ENCODE results near the gene HSPA14. TPM values are rescaled to one million over a fixed set of nuclear protein-coding genes. Genes with fewer than 3 reads are reported as not detected.

Gene HSPA14
- total and polyA plus RNA-seq, 4 donors, result 5.3 to 9.0 (median 8.5) TPM

DNA sequence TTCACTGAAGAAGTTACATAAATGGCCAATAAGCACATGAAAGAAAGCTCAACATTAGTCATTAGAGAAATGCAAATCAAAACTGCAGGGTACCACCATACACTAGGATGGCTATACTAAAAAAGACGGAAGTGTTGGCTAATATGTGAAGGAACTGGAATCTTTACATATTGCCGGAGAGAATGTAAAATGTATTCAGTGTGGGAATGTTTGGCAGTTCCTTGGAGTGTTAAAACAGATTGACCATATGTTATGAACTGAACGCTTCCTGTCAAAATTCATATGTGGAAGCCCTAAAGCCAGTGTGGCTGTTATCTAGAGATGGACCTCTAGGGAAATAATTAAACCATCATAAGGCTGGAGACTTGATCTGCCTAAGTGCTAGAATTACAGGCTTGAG, 73.7 kb downstream of the HSPA14 start:
- no peak overlapping the region for H3K27ac ChIP-seq (ENCODE audit: low read depth in 1 of 2, low read length in 2 of 2)
- no peak for DNase-seq (ENCODE audit: low spot score)
- H3K4me3 ChIP-seq (ENCODE audit: low read depth in 1 of 3, low read length in 3 of 3), result no peak overlapping the region
- H3K36me3 ChIP-seq (ENCODE audit: control insufficient read depth in 4 of 4, insufficient read depth in 3 of 4, low read depth in 1 of 4, low read length in 3 of 4), result peaks cover 1 to 21% (median 11%) of the 10 kb centered on the region in 4 donors
- no peaks in the 10 kb centered on the region for H3K27me3 ChIP-seq (ENCODE audit: control insufficient read depth in 4 of 4, insufficient read depth in 4 of 4, low read length in 3 of 4)
- no peak overlapping the region for H3K9ac ChIP-seq (ENCODE audit: low read depth in 1 of 2, low read length in 2 of 2)
- H3K9me3 ChIP-seq (ENCODE audit: control insufficient read depth in 4 of 4, low read length in 3 of 4), result peaks cover 0 to 6% (median 2%) of the 10 kb centered on the region in 4 donors
- no peaks in the 10 kb centered on the region for H3K4me1 ChIP-seq (ENCODE audit: control insufficient read depth in 4 of 4, insufficient read depth in 4 of 4, low read length in 3 of 4)
- WGBS, result 82% methylated on average over 3 of the region's 3 CpGs
- TF ChIP-seq FOXA1 (IDR thresholded peaks at IDR 0.05) (no peak), RAD21 (IDR thresholded peaks at IDR 0.05) (no peak)
- TF ChIP-seq, protein P1, sequence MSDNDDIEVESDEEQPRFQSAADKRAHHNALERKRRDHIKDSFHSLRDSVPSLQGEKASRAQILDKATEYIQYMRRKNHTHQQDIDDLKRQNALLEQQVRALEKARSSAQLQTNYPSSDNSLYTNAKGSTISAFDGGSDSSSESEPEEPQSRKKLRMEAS (IDR thresholded peaks at IDR 0.05), result no peak
- TF ChIP-seq, protein P2, sequence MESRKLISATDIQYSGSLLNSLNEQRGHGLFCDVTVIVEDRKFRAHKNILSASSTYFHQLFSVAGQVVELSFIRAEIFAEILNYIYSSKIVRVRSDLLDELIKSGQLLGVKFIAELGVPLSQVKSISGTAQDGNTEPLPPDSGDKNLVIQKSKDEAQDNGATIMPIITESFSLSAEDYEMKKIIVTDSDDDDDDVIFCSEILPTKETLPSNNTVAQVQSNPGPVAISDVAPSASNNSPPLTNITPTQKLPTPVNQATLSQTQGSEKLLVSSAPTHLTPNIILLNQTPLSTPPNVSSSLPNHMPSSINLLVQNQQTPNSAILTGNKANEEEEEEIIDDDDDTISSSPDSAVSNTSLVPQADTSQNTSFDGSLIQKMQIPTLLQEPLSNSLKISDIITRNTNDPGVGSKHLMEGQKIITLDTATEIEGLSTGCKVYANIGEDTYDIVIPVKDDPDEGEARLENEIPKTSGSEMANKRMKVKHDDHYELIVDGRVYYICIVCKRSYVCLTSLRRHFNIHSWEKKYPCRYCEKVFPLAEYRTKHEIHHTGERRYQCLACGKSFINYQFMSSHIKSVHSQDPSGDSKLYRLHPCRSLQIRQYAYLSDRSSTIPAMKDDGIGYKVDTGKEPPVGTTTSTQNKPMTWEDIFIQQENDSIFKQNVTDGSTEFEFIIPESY (IDR thresholded peaks at IDR 0.05), result no peak

DNA sequence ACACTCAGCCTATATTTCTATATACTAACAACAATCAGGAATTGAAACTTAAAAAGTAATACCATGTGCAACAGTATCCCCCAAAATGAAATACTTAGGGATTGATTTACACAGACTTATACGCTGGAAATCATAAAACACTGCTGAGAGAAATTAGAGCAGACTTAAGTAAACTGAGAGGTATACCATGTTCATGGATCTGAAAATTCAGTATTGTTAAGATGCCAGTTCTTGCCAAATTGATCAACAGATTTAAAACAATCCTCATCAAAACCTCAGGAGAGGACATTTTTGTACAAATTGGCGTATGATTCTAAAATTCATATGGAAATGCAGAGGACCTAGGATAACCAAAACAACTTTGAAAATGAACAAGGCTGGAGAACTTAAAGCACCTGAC, 78.5 kb downstream of the HSPA14 start:
- Histone ChIP-seq H3K27me3 (ENCODE audit: control insufficient read depth in 4 of 4, insufficient read depth in 4 of 4, low read length in 3 of 4) (no peaks in the 10 kb centered on the region), H3K36me3 (ENCODE audit: control insufficient read depth in 4 of 4, insufficient read depth in 3 of 4, low read depth in 1 of 4, low read length in 3 of 4) (peaks cover 1 to 45% (median 24%) of the 10 kb centered on the region in 4 donors), H3K4me3 (ENCODE audit: low read depth in 1 of 3, low read length in 3 of 3) (no peak overlapping the region), H3K4me1 (ENCODE audit: control insufficient read depth in 4 of 4, insufficient read depth in 4 of 4, low read length in 3 of 4) (no peaks in the 10 kb centered on the region), H3K9ac (ENCODE audit: low read depth in 1 of 2, low read length in 2 of 2) (no peak overlapping the region), H3K27ac (ENCODE audit: low read depth in 1 of 2, low read length in 2 of 2) (no peak overlapping the region), H3K9me3 (ENCODE audit: control insufficient read depth in 4 of 4, low read length in 3 of 4) (peaks cover 2 to 10% (median 4%) of the 10 kb centered on the region in 4 donors)
- DNase-seq (ENCODE audit: low spot score), result no peak
- TF ChIP-seq HNF4A (conservative IDR thresholded peaks at IDR 0.05) (no peak), RXRA (IDR thresholded peaks at IDR 0.05) (no peak), FOXA1 (IDR thresholded peaks at IDR 0.05) (no peak), HNF4G (IDR thresholded peaks at IDR 0.05) (no peak), TAF1 (conservative IDR thresholded peaks at IDR 0.05) (no peak), JUND (IDR thresholded peaks at IDR 0.05) (no peak), YY1 (IDR thresholded peaks at IDR 0.05) (no peak), RAD21 (IDR thresholded peaks at IDR 0.05) (no peak), EGR1 (IDR thresholded peaks at IDR 0.05; ENCODE audit: low read depth in 2 of 2) (no peak), GABPA (IDR thresholded peaks at IDR 0.05 in 1 of 2, conservative IDR thresholded peaks at IDR 0.05 in 1 of 2) (no peak)
- TF ChIP-seq, protein P3, sequence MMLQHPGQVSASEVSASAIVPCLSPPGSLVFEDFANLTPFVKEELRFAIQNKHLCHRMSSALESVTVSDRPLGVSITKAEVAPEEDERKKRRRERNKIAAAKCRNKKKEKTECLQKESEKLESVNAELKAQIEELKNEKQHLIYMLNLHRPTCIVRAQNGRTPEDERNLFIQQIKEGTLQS (IDR thresholded peaks at IDR 0.05), result no peak
- TF ChIP-seq, protein P2 (IDR thresholded peaks at IDR 0.05), result no peak
- TF ChIP-seq, protein P1 (IDR thresholded peaks at IDR 0.05), result no peak
- TF ChIP-seq, protein P4, sequence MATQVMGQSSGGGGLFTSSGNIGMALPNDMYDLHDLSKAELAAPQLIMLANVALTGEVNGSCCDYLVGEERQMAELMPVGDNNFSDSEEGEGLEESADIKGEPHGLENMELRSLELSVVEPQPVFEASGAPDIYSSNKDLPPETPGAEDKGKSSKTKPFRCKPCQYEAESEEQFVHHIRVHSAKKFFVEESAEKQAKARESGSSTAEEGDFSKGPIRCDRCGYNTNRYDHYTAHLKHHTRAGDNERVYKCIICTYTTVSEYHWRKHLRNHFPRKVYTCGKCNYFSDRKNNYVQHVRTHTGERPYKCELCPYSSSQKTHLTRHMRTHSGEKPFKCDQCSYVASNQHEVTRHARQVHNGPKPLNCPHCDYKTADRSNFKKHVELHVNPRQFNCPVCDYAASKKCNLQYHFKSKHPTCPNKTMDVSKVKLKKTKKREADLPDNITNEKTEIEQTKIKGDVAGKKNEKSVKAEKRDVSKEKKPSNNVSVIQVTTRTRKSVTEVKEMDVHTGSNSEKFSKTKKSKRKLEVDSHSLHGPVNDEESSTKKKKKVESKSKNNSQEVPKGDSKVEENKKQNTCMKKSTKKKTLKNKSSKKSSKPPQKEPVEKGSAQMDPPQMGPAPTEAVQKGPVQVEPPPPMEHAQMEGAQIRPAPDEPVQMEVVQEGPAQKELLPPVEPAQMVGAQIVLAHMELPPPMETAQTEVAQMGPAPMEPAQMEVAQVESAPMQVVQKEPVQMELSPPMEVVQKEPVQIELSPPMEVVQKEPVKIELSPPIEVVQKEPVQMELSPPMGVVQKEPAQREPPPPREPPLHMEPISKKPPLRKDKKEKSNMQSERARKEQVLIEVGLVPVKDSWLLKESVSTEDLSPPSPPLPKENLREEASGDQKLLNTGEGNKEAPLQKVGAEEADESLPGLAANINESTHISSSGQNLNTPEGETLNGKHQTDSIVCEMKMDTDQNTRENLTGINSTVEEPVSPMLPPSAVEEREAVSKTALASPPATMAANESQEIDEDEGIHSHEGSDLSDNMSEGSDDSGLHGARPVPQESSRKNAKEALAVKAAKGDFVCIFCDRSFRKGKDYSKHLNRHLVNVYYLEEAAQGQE (IDR thresholded peaks at IDR 0.05), result no peak
- WGBS, result 98% methylated on average over 2 of the region's 2 CpGs
